ENCODE results near the gene RRP36.

RRP36 gene

GRCh38 chr6:43013097-43013842 lies 8.2 kb upstream of the RRP36 start:
- Histone ChIP-seq H3K27ac (ENCODE audit: extremely low read depth, low read depth, low read length) (peak overlapping the region; percentile 76), H3K36me3 (ENCODE audit: control insufficient read depth in 2 of 2, insufficient read depth in 1 of 2, low read length in 2 of 2) (peaks cover 25 to 71% of the 10 kb centered on the region in 2 experiments), H3K9me3 (ENCODE audit: control insufficient read depth, insufficient read depth, low read depth, low read length) (no peaks in the 10 kb centered on the region), H3K4me3 (ENCODE audit: low read depth, low read length) (peak overlapping the region; percentile 70), H3K4me1 (ENCODE audit: control insufficient read depth, insufficient read depth, low read length) (peaks cover 12% of the 10 kb centered on the region)
- ChIA-PET POLR2A (interaction anchor here (0.6 to 4.6 kb wide), 28 partner anchors 10 to 1180 kb away, joined by 3 to 66 read pairs (median 6); partner anchors contain the start of genes CNPY3, CUL7, CUL9 and KLC4), CTCF (interaction anchor here (0.6 to 2.6 kb wide), 5 partner anchors 8 to 351 kb away, joined by 3 to 14 read pairs (median 4); no protein-coding TSS in a partner anchor)
- TF ChIP-seq ZNF664 (tag by site-specific recombination; IDR thresholded peaks at IDR 0.05) (no peak), ZNF16 (tag by site-specific recombination; IDR thresholded peaks at IDR 0.05; ENCODE audit: low read depth) (no peak), GLI2 (tag by site-specific recombination; IDR thresholded peaks at IDR 0.05; ENCODE audit: borderline replicate concordance, low read depth) (no peak), ZNF112 (tag by site-specific recombination; IDR thresholded peaks at IDR 0.05) (no peak), GLI4 (tag by site-specific recombination; IDR thresholded peaks at IDR 0.05) (no peak), ZNF670 (tag by site-specific recombination; IDR thresholded peaks at IDR 0.05; ENCODE audit: low read depth) (no peak), ZNF624 (tag by site-specific recombination; IDR thresholded peaks at IDR 0.05) (no peak), ZNF555 (tag by site-specific recombination; conservative IDR thresholded peaks at IDR 0.05) (no peak), ZNF391 (tag by site-specific recombination; IDR thresholded peaks at IDR 0.05; ENCODE audit: borderline replicate concordance, low read depth) (0 out of 2 replicates have a peak, but pooled peaks have one; percentile 62), MYNN (tag by site-specific recombination; IDR thresholded peaks at IDR 0.05; ENCODE audit: borderline replicate concordance) (no peak), ZFP41 (tag by site-specific recombination; IDR thresholded peaks at IDR 0.05; ENCODE audit: borderline replicate concordance) (no peak), ZNF138 (tag by site-specific recombination; IDR thresholded peaks at IDR 0.05; ENCODE audit: borderline replicate concordance) (no peak), ZNF114 (tag by site-specific recombination; IDR thresholded peaks at IDR 0.05) (no peak), ZNF707 (tag by site-specific recombination; IDR thresholded peaks at IDR 0.05) (no peak), ZNF426 (tag by site-specific recombination; IDR thresholded peaks at IDR 0.05) (no peak), ZNF404 (tag by site-specific recombination; IDR thresholded peaks at IDR 0.05) (no peak), ZNF792 (tag by site-specific recombination; IDR thresholded peaks at IDR 0.05) (no peak), AEBP2 (tag by site-specific recombination; IDR thresholded peaks at IDR 0.05; ENCODE audit: borderline replicate concordance) (no peak), ZNF274 (IDR thresholded peaks at IDR 0.05; ENCODE audit: low read length) (no peak), ZNF274 (tag by site-specific recombination; IDR thresholded peaks at IDR 0.05; ENCODE audit: borderline replicate concordance) (no peak), ZNF548 (tag by site-specific recombination; IDR thresholded peaks at IDR 0.05) (no peak), HOXD13 (CRISPR knock-in tag; IDR thresholded peaks at IDR 0.05; ENCODE audit: borderline replicate concordance) (no peak)
- TF ChIP-seq, protein P1, sequence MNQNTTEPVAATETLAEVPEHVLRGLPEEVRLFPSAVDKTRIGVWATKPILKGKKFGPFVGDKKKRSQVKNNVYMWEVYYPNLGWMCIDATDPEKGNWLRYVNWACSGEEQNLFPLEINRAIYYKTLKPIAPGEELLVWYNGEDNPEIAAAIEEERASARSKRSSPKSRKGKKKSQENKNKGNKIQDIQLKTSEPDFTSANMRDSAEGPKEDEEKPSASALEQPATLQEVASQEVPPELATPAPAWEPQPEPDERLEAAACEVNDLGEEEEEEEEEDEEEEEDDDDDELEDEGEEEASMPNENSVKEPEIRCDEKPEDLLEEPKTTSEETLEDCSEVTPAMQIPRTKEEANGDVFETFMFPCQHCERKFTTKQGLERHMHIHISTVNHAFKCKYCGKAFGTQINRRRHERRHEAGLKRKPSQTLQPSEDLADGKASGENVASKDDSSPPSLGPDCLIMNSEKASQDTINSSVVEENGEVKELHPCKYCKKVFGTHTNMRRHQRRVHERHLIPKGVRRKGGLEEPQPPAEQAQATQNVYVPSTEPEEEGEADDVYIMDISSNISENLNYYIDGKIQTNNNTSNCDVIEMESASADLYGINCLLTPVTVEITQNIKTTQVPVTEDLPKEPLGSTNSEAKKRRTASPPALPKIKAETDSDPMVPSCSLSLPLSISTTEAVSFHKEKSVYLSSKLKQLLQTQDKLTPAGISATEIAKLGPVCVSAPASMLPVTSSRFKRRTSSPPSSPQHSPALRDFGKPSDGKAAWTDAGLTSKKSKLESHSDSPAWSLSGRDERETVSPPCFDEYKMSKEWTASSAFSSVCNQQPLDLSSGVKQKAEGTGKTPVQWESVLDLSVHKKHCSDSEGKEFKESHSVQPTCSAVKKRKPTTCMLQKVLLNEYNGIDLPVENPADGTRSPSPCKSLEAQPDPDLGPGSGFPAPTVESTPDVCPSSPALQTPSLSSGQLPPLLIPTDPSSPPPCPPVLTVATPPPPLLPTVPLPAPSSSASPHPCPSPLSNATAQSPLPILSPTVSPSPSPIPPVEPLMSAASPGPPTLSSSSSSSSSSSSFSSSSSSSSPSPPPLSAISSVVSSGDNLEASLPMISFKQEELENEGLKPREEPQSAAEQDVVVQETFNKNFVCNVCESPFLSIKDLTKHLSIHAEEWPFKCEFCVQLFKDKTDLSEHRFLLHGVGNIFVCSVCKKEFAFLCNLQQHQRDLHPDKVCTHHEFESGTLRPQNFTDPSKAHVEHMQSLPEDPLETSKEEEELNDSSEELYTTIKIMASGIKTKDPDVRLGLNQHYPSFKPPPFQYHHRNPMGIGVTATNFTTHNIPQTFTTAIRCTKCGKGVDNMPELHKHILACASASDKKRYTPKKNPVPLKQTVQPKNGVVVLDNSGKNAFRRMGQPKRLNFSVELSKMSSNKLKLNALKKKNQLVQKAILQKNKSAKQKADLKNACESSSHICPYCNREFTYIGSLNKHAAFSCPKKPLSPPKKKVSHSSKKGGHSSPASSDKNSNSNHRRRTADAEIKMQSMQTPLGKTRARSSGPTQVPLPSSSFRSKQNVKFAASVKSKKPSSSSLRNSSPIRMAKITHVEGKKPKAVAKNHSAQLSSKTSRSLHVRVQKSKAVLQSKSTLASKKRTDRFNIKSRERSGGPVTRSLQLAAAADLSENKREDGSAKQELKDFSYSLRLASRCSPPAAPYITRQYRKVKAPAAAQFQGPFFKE (tag by site-specific recombination; IDR thresholded peaks at IDR 0.05; ENCODE audit: borderline replicate concordance) = no peak
- TF ChIP-seq, protein P2, sequence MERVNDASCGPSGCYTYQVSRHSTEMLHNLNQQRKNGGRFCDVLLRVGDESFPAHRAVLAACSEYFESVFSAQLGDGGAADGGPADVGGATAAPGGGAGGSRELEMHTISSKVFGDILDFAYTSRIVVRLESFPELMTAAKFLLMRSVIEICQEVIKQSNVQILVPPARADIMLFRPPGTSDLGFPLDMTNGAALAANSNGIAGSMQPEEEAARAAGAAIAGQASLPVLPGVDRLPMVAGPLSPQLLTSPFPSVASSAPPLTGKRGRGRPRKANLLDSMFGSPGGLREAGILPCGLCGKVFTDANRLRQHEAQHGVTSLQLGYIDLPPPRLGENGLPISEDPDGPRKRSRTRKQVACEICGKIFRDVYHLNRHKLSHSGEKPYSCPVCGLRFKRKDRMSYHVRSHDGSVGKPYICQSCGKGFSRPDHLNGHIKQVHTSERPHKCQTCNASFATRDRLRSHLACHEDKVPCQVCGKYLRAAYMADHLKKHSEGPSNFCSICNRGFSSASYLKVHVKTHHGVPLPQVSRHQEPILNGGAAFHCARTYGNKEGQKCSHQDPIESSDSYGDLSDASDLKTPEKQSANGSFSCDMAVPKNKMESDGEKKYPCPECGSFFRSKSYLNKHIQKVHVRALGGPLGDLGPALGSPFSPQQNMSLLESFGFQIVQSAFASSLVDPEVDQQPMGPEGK (tag by site-specific recombination; IDR thresholded peaks at IDR 0.05) = peak; percentile 85
